Fibroblast of peridontal ligament (primary cell): ENCODE data around the gene EFCAB7.
A peak's percentile ranks its signal among the peaks of the same experiment; 100 is the strongest.

ENCODE experiments used
- DNase-seq: peaks from one replicate; pipeline ENCODE4 v3.0.0-alpha.2; 2010; ENCODE audit errors: extremely low read depth

The EFCAB7 gene, protein sequence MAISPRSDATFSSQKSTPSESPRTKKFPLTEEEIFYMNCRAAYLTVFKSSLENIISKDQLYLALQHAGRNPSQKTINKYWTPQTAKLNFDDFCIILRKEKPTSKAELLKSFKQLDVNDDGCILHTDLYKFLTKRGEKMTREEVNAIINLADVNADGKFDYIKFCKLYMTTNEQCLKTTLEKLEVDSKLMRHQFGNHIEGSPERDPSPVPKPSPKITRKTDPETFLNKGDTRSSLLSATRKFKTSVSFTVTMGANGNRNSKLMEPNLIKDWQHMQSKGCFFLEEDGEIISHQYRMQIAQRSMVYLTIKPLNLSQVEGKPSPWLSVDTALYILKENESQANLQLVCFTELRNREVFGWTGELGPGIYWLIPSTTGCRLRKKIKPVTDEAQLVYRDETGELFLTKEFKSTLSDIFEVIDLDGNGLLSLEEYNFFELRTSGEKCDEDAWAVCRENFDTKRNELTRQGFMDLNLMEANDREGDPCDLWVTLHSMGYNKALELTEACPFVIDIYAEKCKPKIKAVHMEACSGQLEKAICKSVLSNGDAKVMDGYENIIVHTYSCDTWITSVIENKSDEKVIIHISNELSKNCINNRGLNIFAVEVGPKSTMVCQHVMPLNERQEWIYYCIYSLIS

DNA sequence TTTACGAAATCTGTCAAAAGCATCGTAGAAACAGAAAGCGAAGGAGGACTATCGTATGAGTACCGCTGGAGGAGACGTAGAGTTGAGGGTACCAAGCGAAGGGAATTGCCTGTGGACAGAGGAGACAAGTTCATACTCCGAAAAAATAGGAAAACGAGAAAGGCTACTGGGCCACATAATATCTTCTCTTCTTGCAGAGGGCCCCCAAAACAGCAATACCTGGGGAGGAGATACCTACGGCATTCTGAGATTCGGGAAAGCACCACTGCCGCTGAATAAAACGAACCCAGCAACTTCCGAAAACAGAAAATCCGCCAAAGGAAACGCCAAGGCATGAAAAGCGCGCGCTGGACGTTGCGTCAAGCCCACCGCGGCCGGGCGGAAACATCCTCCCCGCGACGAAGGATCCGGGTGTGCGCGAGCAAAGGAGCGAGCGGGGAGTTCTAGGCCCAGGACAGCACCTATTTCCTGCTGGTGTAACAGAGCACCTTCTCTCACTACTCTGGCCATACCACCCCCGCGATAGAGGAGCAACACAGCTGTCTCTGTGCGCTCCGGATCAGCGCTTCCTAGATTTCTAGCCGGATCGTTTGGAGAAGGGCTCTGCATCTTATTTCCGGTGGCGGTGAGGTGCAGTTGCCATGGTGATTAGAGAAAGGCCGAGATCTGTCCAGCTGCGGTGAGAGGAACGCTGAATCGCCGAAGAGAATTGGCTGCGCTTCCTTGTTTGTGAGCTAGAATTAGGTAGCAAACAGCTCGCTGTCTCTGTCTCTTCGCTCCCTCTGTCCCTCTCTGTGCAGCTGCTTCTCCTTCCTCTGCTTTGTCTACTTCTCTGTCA lies at the start of gene EFCAB7, which contains the start of gene ITGB3BP:
Gene EFCAB7 (plus strand): TSS at position 635 of the 838 bp plus-strand sequence. CDS start 2,048 bp downstream, outside the sequence.
Gene ITGB3BP (minus strand): TSS at position 335 of the 838 bp plus-strand sequence. CDS start 92 bp downstream, at position 243.
- DNase-seq = peak; percentile 95

DNA sequence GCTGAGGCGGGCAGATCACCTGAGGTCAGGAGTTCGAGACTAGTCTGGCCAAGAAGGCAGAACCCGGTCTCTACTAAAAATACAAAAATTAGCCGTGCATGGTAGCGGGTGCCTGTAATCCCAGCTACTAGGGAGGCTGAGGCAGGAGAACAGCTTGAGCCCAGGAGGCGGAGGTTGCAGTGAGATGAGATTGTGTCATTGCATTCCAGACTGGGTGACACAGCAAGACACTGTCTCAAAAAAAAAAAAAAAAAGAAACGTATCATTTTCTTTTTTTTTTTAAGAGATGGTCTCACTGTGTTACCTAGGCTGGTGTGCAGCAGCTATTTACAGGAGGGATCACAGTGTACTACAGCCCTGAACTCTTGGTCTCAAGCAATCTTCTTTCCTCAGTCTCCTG lies 47.6 kb upstream of the EFCAB7 start:
- no peak for DNase-seq

DNA sequence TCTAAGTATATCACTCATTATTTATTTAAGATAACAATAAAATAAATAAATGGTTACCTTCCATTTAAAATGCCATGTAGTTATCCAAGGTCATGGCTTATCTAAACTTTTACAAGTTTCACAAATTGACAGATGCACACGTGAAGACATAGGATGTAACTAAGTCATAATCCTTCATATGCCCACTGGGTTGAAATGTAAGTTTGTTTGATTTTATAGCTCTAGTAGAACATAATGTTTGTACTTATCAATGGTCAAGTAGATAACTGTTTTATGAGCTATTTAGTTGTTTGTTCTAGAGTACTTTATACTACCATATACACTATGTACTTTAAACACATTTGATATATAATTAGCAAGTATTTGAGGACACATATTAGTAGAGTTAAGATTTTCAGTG lies 43.3 kb upstream of the EFCAB7 start:
- no peak for DNase-seq

DNA sequence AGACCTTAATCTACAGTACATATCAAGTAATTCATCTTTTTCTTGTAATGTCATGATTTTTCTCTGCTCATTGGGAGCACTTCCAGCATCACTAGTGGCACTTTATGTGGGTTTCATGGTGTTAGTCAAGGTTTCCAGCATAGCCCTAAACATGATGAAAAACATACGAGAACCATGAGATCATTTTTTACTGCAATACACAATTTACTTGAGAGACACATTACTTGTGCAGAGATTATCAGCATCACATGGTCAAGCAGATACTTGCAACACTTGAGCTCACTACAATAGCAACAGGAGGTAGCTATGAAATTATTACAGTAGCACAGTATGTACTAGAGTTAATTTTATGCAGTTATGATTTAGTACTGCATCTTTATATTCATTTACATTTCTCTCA lies 36.7 kb upstream of the EFCAB7 start:
- peak; percentile 61 for DNase-seq

DNA sequence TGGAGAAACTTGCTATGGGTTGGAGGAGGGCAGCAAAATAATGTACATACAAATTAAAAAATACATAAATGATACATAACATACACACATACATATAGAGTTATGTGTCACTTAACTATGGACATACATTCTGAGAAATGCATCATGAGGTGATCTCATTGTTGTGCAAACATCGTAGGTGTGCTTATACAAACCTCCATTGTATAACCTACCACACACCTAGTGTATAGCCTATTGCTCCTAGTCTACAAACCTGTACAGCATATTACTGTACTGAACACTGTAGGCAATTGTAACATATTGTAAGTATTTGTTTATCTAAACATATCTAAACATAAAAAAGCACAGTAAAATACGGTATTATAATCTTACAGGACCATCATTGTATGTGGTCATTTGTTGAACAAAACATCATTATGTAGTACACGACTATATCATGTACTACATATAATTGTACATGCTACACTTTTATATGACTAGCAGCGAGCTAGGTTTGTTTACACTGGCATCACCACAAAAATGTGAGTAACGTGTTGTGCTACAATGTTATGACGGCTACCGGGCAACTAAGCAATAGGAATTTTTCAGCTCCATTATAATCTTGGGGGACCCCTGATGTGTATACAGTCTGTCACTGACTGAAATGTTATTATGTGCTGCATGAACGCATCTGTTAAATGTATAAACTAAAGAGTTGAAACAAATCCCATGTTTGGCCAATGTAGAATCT lies 35.8 kb upstream of the EFCAB7 start:
- peak; percentile 78 for DNase-seq

DNA sequence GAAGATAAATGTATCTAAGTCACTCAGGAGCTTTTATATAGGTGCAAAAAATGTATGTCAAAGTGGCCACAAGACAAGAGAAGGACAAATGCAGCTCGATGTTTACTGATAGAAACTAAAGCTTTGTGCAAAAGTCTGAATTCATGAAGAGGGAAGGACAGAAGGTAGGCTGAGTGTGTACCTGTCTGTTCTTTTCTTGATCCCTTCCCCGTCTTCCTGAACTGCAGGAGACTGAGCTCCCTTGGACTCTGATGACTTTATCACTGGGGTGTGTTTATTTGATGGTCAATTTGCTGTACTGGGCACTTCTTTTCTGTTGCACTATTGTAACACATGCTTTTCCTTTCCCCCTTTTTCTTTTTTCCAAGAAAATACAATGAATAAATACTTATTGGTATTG lies 25.7 kb upstream of the EFCAB7 start:
- DNase-seq = no peak

DNA sequence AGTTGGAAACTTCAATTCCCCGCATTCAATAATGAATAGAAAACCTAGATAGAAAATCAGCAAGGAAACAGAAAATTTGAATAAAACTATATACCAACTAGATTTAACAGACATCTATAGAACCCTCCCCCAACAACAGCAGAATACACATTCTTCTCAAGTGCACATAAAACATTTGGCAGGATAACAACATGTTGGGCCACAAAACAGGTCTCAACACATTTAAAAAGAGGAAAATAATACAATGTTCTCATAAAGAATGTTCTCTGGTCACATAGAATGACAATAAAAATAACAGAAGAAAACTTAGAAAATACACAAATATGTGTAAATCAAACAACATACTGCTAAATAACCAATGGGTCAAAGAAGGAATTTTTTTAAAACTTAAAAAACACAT lies 25.2 kb upstream of the EFCAB7 start:
- DNase-seq = no peak

DNA sequence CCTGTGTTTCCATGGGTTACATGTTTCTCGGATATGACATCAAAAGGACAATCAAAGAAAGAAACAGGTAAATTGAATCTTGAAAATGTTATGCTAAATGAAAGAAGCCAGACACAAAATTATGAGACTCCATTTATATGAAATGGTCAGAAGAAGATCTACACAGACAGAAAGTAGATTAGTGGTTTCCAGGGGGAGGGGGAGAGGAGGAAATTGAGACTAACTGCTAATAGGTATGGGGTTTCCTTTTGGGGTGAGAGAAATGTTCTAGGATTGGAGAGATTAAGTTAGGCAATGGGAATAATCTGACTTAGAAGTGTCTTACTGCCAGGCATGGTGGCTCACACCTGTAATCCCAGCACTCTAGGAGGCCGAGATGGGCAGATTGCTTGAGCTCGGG lies 22.1 kb upstream of the EFCAB7 start:
- DNase-seq = no peak

DNA sequence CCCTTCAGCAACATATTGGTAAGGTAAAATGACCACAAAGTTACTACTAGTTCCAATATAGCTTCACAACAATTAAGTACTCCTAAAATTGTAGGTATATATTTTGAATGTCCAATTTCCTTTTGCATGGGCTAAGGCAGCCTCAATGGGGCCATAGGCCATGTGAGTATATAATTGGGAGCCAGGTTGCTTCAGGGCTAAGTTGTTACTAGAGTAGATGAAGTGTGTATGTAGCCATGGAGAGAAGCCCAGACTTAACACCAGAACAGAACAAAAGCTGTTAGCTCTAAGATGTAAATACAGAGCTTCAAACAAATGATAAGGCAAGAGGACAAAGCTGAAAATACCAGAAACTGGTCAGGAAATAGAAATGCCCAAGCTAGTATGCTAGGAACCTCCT lies 16.5 kb upstream of the EFCAB7 start:
- no peak for DNase-seq

DNA sequence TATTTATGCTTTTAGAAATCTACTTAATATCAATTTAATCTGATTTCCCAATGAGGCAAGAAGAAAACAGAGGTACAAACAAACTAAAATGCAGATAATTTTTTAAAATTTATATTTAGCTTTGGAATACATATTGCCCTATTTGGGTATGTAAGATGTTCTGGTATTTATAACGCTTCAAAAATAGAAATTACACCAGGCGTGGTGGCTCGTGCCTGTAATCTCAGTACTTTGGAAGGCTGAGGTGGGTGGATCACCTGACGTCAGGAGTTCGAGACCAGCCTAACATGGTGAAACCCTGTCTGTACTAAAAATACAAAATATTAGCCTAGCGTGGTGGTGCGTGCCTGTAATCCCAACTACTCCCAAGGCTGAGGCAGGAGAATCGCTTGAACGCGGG lies 13.6 kb upstream of the EFCAB7 start:
- no peak for DNase-seq

DNA sequence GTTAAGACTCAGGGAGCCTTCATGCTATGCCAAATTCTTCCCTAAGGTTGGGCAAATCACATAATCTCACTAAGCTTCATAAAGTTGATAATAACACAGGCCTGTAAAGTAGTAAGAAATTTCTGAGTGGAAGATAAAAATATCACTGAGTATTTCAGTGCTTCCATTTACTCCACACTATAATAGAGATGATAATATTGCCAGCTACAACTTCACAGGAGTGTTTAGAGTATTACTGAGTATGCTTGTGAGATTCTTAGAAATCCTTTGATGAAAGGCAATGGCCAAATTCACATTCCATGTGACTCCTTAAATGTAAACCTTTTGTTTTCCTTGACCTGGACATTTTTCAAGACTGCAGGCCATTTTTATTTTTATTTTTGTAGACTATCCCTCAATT lies 10.7 kb upstream of the EFCAB7 start:
- no peak for DNase-seq

DNA sequence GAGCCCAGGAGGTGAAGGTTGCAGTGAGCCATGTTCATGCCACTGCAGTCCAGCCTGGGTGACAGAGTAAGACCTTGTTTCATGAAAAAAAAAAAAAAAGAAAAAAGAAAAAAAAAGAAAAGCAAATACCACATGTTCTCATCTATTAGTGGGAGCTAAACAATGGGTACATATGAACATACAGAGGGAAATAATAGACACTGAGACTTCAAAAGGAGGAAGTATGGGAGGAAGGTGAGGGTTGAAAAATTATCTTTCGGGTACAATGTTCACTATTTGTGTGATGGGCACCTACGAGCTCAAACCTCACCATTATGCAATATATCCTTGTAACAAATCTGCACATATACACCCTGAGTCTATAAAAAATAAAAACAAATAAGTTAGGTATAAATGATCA lies 6.7 kb upstream of the EFCAB7 start:
- DNase-seq = no peak

DNA sequence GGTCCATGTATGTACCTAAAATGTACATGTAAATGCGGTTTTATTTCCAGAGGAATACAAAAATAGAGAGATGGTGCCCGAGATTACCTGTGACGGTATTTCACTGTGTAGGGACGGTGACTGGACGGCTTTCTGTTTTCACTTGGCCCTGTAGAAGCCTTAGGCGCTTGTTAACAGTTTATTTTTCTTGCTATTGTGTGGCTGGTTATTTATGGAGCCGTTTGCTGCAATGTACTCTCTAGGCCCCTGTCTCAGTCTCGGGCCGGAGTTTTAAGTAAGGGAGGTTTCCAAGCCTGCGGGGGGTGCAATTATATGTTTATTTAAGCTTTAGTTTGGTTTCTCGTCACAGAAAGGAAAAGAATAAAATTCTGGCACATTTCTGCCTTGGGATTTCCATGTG lies 413 bp downstream of the EFCAB7 start:
- DNase-seq = no peak

DNA sequence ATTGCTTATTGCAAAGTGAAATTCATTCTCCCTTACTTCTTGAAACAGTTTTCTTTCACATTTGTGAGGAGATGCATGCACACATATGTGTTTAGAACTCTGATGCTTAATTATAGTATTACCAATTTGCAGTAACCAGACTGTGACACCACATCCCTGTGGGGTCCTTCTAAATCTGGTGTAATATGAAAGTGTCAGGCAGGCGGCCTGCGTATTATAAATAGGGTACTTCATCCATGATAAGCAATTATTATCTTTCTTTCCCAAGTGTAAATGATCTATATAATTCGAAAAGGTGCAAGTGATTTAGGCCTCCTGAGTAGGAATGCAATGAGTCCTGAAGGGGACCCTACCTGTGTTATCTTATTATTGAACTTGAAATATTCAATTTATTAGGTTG lies 876 bp downstream of the EFCAB7 start:
- peak; percentile 9 for DNase-seq

DNA sequence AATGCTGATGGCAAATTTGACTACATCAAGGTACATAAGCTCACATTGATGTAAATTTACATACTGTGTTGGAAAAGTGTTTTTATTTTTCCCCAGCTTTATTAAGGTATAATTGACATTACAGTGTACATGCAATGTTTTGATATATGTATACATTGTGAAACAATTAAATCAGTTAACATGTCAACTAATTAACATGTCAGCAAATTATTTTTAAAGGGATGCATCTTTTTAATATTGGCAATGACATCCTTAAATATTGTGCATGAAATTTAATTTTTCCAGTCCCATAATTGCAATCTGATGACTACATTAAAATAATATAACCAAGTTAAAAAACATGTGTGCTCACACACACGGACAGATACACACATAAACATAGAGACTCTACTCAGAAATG lies 9.4 kb downstream of the EFCAB7 start:
- no peak for DNase-seq

DNA sequence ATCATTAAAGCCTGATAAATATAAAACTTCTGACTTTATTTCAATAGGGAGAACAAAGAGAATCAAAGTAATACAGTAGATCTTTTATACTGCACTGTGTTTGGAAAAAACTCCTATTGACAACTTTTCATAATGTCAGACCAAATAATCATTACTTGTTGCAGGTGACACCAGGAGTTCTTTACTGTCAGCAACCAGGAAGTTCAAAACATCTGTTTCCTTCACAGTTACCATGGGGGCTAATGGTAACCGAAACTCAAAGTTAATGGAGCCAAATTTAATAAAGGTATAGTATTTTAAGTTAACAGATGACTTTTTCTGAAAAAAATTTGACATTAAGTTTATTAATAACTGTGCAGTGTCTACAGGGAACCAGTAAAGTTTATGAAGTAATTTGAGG lies 10.6 kb downstream of the EFCAB7 start:
- DNase-seq = no peak

DNA sequence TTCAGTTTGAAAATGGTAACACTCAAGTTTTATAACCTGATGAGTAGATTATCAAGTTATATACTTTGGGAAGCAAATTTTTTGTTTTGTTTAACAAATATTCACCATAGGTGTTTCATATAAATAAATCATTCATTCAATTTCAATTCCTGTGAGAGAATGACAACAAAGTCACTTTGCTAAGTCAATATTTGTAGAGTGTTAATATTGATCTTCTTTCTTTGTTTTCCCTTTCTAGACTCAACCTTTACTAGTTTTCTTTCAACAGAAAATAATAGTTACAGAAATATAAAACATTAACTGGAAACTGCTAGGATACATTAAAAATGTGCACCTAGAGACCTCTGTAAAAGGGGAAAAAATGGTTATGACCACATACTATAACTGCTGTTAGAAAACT lies 11.1 kb downstream of the EFCAB7 start:
- DNase-seq = no peak

DNA sequence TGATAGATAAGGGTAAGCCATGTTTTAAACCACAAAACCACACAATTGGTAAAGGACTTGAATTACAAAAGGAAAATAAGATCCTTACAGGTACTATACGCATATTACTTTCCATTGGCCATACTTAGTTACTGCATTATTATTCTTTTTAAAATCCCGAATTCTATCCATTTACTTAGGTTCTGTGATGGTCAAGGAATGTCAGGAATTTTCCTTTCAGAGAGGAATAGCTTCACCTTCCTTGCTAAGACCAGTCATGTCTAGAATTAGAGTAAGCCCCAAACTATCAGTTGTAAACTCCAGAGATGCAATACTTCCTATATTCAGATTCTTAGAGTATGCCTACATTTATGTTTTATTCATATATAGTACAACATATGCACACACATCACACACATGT lies 13.7 kb downstream of the EFCAB7 start:
- no peak for DNase-seq

DNA sequence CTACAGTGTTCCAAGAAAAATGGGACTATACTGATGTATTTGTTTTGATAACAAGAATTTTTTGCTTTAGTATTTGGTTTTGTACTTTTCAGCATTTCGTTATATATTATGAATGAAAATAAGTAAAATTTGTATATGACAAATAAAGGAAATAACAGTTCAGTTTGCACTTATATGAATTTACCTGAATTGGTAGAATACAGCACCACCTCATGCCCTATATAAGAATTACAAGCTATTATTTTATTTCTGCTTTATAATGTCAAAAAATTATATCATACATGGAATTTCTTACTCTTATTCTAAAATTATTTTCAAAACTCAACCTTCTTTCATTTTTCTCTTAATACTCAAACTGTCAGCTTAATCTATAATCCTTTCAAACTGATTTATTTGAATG lies 14.6 kb downstream of the EFCAB7 start:
- peak; percentile 43 for DNase-seq

DNA sequence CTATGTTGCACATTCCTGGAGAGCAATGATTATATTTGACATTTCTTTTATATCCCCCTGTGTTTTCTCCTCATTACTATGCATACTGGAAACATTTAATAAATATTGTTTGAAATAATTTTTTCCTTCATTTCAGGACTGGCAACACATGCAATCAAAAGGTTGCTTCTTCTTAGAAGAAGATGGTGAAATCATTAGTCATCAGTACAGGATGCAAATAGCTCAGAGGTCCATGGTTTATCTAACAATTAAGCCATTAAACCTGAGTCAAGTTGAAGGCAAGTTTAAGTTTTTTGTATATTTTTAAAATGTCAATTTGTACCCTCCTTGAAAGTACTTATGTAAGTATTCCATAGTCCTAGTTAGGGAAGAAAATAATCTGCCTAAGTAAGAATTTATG lies 22.5 kb downstream of the EFCAB7 start:
- DNase-seq = peak; percentile 62

DNA sequence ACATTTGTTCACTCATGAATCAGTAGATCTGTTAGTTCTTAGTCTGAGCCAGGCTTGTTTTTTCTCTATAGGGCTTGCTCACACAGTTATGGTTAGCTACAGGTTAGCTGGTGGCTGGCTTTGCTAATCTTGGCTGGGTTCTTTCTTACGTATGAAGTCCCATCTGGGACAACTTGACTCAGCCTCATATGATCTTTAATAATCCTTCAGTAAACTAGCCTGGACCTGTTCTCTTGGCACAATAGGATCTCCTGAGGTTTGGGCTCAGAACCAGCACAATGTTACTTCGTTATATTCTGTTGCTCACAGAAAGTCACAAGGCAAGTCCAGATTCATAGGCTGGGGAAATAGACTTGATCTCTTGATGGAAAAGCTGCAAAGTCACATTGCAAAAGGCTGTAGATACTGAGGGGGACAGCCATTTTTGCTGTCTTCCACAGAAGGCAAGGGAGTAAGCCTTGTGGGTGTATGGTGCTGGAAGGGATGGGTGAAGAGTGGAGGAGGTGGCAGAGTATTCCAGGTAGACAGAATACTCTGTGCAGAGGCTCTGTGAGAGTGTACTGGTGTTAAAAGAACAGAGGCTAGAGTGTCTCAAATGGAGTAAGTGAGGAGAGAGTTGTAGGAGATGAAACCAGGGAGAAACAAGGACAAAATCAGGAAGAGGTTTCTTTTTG lies 24.4 kb downstream of the EFCAB7 start:
- peak; percentile 98 for DNase-seq
